Adrenal gland (tissue), 5 donors: Measurements from ENCODE around the gene ZNF488.

ENCODE experiments used
- POLR2A ChIP-seq, 2 donors: fragments of 450-650 bp; IDR thresholded peaks; one replicate each; pipeline ENCODE4 v1.6.1; 2017; ENCODE audit warnings: antibody characterized with exemption in 2 of 2, mild to moderate bottlenecking in 2 of 2, moderate library complexity in 1 of 2
- TF ChIP-seq, protein P1 (sequence below), 6 experiments: fragments of 450-650 bp in 4 of 6; fragments of 200-600 bp in 2 of 6; sonication (generic) in 1 of 6; IDR thresholded peaks; 1 replicate in 5 of 6; 2 replicates in 1 of 6; pipeline versions ENCODE4 v1.5.1 to v1.8.0; 2016 to 2021; ENCODE audit warnings: antibody characterized with exemption in 6 of 6, mild to moderate bottlenecking in 2 of 6, moderate library complexity in 1 of 6
- donor health status: DM: no; HTN: no; CAD: no.

DNA sequence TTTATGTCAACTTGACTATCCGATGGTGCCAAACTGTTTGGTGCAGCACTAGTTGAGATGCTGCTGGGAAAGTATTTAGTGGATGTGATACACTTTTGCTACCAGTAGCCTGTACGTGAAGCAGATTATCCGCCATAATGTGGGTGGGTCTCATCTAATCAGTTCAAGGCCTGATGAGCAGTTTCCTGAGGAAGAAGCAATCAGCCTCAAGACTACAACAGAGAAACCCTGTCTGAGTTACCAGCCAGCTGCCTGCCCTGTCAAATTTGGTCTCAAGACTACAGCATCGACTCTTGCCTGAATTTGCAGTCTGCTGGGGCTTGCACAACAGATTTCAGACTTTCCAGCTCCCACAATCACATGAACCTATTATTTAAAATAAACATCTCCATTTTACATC, 46.8 kb downstream of the ZNF488 start:
- TF ChIP-seq, protein P1, sequence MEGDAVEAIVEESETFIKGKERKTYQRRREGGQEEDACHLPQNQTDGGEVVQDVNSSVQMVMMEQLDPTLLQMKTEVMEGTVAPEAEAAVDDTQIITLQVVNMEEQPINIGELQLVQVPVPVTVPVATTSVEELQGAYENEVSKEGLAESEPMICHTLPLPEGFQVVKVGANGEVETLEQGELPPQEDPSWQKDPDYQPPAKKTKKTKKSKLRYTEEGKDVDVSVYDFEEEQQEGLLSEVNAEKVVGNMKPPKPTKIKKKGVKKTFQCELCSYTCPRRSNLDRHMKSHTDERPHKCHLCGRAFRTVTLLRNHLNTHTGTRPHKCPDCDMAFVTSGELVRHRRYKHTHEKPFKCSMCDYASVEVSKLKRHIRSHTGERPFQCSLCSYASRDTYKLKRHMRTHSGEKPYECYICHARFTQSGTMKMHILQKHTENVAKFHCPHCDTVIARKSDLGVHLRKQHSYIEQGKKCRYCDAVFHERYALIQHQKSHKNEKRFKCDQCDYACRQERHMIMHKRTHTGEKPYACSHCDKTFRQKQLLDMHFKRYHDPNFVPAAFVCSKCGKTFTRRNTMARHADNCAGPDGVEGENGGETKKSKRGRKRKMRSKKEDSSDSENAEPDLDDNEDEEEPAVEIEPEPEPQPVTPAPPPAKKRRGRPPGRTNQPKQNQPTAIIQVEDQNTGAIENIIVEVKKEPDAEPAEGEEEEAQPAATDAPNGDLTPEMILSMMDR (IDR thresholded peaks at IDR 0.05): no peak
- no peak for TF ChIP-seq POLR2A (IDR thresholded peaks at IDR 0.05)
